Colonic mucosa (tissue), 4 donors: ENCODE results near the gene ZNF692. TPM values are rescaled to one million over a fixed set of nuclear protein-coding genes. Genes with fewer than 3 reads are reported as not detected.
A peak's percentile ranks its signal among the peaks of the same experiment; 100 is the strongest.
"Not testable (repeated sequence)": the region's sequence is repeated elsewhere in the genome, so short reads cannot be mapped to it uniquely, and the experiment has no call there.

Experiments
- DNase-seq: peaks from one replicate; pipeline ENCODE4 v3.0.0-alpha.2; 2020
- H3K27ac ChIP-seq: fragments of 200-600 bp; one replicate; pipeline ENCODE4 v1.8.0; 2021
- H3K27me3 ChIP-seq: fragments of 200-600 bp; one replicate; pipeline ENCODE4 v1.8.0; 2021
- H3K36me3 ChIP-seq: fragments of 200-600 bp; one replicate; pipeline ENCODE4 v1.8.0; 2021
- H3K4me1 ChIP-seq: fragments of 200-600 bp; one replicate; pipeline ENCODE4 v1.8.0; 2021; ENCODE audit warnings: mild to moderate bottlenecking
- H3K4me3 ChIP-seq: fragments of 200-600 bp; one replicate; pipeline ENCODE4 v1.8.0; 2021
- H3K9ac ChIP-seq, 2 donors: one replicate each; pipeline ENCODE4 v1.7.0; 2013; ENCODE audit warnings: control low read depth in 2 of 2, low read depth in 2 of 2, low read length in 2 of 2
- H3K9me3 ChIP-seq: fragments of 200-600 bp; one replicate; pipeline ENCODE4 v1.8.0; 2021
- CTCF ChIP-seq: fragments of 200-600 bp; IDR thresholded peaks from one replicate; pipeline ENCODE4 v1.8.0; 2022; ENCODE audit warnings: antibody characterized with exemption, mild to moderate bottlenecking
- intact Hi-C: fragments of 100-400 bp; cut with DNase I; formaldehyde crosslinking; loops from one replicate; pipeline ENCODE4 v1.14.1; 2022
- total RNA-seq, 2 donors: library from RNA; stranded (reverse); fragmentation: NEBNext Ultra II Directional in 1 of 2; extraction: Animal tissue kit (Norgen Biotek cat#: 25700) in 1 of 2; gene quantifications; one replicate each; pipeline ENCODE4 v1.2.1, GENCODE V29; 2021
- donor health status: healthy.
- donor health status: DM: no; HTN: no; CAD: no.
- donor health status: DM: no; HTN: no; CAD: no.

Gene ZNF692
- total RNA-seq, 2 donors from 2014 or later, result 20.9 to 46.9 TPM

- no peaks in the 10 kb centered on the region for H3K27me3 ChIP-seq
- H3K9me3 ChIP-seq, result no peaks in the 10 kb centered on the region
- H3K4me3 ChIP-seq, result peak overlapping the region; percentile 78
- H3K9ac ChIP-seq, result peak overlapping the region; percentile 77 to 83
- peak overlapping the region; percentile 99 for H3K27ac ChIP-seq
- H3K4me1 ChIP-seq, result peaks cover 3% of the 10 kb centered on the region
- DNase-seq, result peak; percentile 36
- no peaks in the 10 kb centered on the region for H3K36me3 ChIP-seq
- intact Hi-C loops, result no loop called here
- no peak for TF ChIP-seq CTCF
Measured at GRCh38 chr1:248837045-248837780, 21.7 kb downstream of the ZNF692 start.

- Histone ChIP-seq H3K4me3 (no peak overlapping the region), H3K9ac (no peak overlapping the region), H3K4me1 (no peaks in the 10 kb centered on the region), H3K9me3 (no peaks in the 10 kb centered on the region), H3K27me3 (no peaks in the 10 kb centered on the region), H3K36me3 (no peaks in the 10 kb centered on the region), H3K27ac (no peak overlapping the region)
- no peak for TF ChIP-seq CTCF
- no peak for DNase-seq
- intact Hi-C loops, result no loop called here
Measured at GRCh38 chr1:248834343-248834940, 24.4 kb downstream of the ZNF692 start.

GRCh38 chr1:248831842-248832241 lies 27.0 kb downstream of the ZNF692 start:
- no peak for TF ChIP-seq CTCF
- no peak for DNase-seq
- H3K4me3 ChIP-seq, result no peak overlapping the region
- no peaks in the 10 kb centered on the region for H3K36me3 ChIP-seq
- no peak overlapping the region for H3K27ac ChIP-seq
- no peak overlapping the region for H3K9ac ChIP-seq
- H3K4me1 ChIP-seq, result peaks cover 6% of the 10 kb centered on the region
- H3K9me3 ChIP-seq, result no peaks in the 10 kb centered on the region
- intact Hi-C loops, result no loop called here
- no peaks in the 10 kb centered on the region for H3K27me3 ChIP-seq

GRCh38 chr1:248830718-248831017 lies 28.2 kb downstream of the ZNF692 start:
- H3K9me3 ChIP-seq, H3K27ac ChIP-seq, H3K9ac ChIP-seq, H3K36me3 ChIP-seq, H3K4me1 ChIP-seq, DNase-seq, H3K4me3 ChIP-seq, intact Hi-C loops, H3K27me3 ChIP-seq: not testable (repeated sequence)

GRCh38 chr1:248828845-248829244 lies 30.0 kb downstream of the ZNF692 start:
- no peak for TF ChIP-seq CTCF
- H3K4me3 ChIP-seq, result no peak overlapping the region
- DNase-seq, result no peak
- no peak overlapping the region for H3K9ac ChIP-seq
- intact Hi-C loops, result no loop called here
- no peaks in the 10 kb centered on the region for H3K27me3 ChIP-seq
- no peaks in the 10 kb centered on the region for H3K9me3 ChIP-seq
- H3K27ac ChIP-seq, result no peak overlapping the region
- peaks cover 20% of the 10 kb centered on the region for H3K4me1 ChIP-seq
- H3K36me3 ChIP-seq, result no peaks in the 10 kb centered on the region
